Left colon (tissue), 2 donors: ENCODE measurements around the gene DPYSL5. TPM values are rescaled to one million over a fixed set of nuclear protein-coding genes. Genes with fewer than 3 reads are reported as not detected.

Experiments
- ATAC-seq: fragments of 200-7000 bp; cut with Tn5 transposase; one replicate; pipeline ENCODE4 v1.9.1; 2020; ENCODE audit warnings: mild to moderate bottlenecking, moderate library complexity
- DNase-seq, 2 donors: peaks; one replicate each; pipeline ENCODE4 v3.0.0-alpha.2; 2020
- intact Hi-C, 2 donors: fragments of 100-400 bp; cut with DNase I in 1 of 2; cut with micrococcal nuclease in 1 of 2; formaldehyde crosslinking; loops; one replicate each; pipeline versions ENCODE4 v1.11.2 to v1.14.0; 2022; cut with DNase I, micrococcal nuclease
- total RNA-seq, 2 donors: library from RNA; stranded (reverse); fragmentation: NEBNext Ultra II Directional; extraction: Animal tissue kit (Norgen Biotek cat#: 25700); gene quantifications; one replicate each; pipeline ENCODE4 v1.2.1, GENCODE V29; 2021
- donor health status: DM: no; HTN: no; CAD: no.
- donor health status: DM: yes; HTN: yes; CAD: no.

DPYSL5 gene
- total RNA-seq, 2 donors from 2014 or later, result 0.11 TPM; not detected in 1

DNA sequence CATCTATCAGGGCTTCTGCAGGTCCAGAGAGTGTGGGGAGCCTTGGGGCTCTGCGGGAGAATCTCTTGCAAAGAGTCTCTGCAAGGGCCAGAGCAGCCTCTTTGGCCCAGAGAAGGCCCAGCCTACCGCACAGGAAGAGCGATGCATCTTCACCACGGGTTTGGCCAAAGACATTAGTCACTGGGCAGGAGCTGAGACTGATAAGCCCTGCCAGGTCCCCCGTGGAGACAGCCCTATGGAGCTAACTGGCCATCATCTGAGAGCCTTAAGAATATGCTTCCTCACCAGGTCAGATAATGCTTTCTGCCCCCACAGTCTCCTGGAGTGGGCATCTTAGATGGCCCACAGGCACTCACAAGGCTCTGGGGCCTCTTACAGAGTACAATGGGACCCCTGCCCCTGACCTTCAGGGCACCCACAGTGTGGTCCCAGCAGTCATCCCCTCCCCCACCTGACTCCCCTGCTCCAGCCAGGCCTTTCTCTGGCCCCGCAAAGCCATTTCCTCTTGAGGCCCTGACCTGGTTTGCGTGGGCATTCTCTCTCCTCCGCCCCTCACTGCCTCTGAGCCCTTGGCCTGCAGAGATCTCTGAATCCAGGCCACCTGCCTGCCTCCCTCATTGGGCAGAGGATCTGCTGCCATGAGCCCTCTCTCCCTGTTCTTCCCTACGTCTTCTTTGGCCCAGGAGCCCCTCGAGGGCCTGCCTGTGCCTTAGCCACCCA lies 90.6 kb downstream of the DPYSL5 start:
- no peak for ATAC-seq
- intact Hi-C loops, result loop anchor here in 1 of 2 donors (10.0 kb wide), 1 partner anchor 94 kb away; the partner anchor contains the start of gene DPYSL5
- DNase-seq, result no peak

GRCh38 chr2:26940001-26940400 lies 92.1 kb downstream of the DPYSL5 start:
- intact Hi-C loops, result loop anchor here in 1 of 2 donors (5.0 kb wide), 1 partner anchor 93 kb away; the partner anchor contains the start of gene DPYSL5
- ATAC-seq (no peak), DNase-seq (no peak)

GRCh38 chr2:26941486-26941885 lies 93.6 kb downstream of the DPYSL5 start:
- ATAC-seq, result no peak
- no peak for DNase-seq
- intact Hi-C loops, result loop anchor here in 1 of 2 donors (5.0 kb wide), 1 partner anchor 94 kb away; the partner anchor contains the start of gene DPYSL5

DNA sequence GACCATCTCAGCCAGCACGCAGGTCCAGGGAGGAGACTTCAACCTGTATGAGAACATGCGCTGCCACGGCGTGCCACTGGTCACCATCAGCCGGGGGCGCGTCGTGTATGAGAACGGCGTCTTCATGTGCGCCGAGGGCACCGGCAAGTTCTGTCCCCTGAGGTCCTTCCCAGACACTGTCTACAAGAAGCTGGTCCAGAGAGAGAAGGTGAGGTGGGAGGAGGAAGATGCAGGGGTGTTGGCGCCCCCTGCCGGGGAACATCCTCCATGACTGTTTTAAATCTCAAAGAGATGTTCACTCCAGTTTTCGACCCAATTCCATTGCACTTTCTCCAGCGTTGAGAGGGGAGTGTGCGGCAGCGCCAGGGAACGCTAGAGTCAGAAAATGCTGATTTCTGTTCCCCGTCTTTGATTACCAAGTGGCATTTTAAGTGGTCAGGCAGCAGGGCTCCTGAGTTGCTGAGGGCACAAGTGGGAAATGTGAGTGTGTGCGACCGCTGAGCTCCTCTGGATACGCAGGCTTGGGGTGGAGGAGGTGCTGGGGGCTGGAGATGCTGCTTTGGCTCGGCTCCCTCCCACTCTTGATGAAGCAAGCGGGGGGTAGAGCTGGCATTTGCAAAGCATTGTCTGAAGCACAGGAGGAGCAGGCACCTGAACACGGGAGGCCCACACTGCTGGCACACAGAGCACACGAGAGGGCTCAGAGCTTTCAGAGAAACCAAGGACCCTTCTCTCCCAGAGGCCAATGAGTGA lies 94.8 kb downstream of the DPYSL5 start:
- peak; percentile 67 for ATAC-seq
- intact Hi-C loops, result loop anchor here in 1 of 2 donors (5.0 kb wide), 1 partner anchor 95 kb away; the partner anchor contains the start of gene DPYSL5
- peak in 1 of 2 donors; percentile 73 for DNase-seq

GRCh38 chr2:26945991-26946750 lies 98.2 kb downstream of the DPYSL5 start:
- ATAC-seq (no peak), DNase-seq (no peak)
- intact Hi-C loops, result no loop called here

DNA sequence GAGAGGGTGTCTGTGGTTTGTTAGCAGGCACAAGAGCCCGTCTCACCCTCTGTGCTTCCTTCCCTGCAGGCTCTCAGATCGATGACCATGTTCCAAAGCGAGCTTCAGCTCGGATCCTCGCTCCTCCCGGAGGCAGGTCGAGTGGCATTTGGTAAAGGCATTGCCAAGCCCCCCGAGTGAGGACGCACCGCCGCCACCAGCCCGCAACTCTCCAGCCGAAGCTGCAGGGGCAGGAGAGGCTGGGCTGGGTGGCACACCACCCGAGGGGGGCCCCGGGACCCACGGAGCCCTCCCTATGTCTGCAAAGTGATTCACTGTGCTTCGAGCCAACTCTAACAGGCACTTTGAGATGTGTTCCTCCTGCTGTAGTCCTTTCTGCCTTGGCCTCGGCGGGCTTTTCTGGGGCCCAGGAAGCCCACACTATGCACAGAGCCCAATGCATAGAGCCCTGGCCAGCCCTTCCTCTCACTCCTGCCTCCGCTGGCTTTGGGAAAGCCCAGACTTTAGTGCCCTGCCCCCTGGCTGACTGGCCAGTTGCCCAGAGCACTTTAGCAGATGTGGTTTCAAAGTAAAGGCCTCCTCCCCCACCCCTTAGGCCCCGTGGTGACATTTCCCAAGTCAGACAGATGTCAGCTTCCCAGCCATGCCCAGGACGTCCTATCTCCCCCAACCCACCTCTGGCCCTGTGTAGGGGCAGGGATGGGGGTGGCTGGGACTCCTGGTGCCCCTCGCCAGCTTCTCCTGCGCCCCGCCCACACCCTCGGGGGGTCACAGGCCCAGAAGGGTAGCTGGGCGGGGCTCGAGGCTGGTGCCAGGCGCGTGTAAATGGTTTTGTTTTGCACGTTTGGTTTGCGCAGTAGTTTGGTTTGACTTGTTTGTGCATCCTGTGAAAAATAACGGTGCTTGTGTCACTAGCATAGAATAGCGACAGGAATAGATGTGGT lies 99.2 kb downstream of the DPYSL5 start:
- intact Hi-C loops, result no loop called here
- peak; percentile 73 for ATAC-seq
- peak in 1 of 2 donors; percentile 66 for DNase-seq

- DNase-seq, result no peak
- ATAC-seq, result no peak
- intact Hi-C loops, result no loop called here
Measured at GRCh38 chr2:26948800-26949199, 100.9 kb downstream of the DPYSL5 start.

DNA sequence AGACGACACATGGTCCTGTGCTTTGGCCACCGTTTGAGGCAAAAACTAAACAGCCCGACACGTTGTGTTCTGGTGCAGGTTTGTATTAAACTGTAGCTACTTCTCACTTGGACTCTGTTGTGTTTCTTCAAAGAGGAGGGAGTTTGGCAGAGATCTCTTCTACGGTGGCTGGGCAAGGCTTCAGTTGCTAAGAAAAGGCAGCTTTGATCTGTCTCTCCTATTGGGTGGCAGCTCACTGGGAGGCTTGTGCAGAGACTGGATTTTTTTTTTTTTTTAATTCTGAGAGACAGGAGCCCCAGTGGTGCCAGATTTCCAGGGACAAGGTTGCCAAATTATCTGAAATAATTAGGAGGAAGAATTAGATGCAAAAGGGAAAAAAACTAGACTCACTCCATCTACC lies 102.3 kb downstream of the DPYSL5 start:
- DNase-seq (no peak), ATAC-seq (no peak)
- intact Hi-C loops, result no loop called here

DNA sequence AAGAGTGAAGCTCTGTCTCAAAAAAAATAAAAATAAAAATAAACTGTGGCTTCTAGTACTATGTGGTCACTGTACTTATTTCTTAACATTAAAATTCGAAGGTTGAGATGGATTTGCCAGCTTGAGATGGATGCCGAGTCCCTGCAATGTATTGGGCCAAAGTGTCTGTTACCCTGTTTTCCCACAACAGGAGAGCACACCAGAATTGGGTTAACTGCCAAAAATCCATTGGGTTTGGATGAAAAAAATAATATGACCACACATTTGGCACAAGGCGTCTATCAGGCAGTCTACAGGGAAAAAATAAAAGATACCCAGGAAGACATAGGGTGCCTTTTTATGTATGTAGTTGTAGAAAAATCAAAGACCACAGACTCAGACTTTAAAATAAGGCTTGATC lies 103.3 kb downstream of the DPYSL5 start:
- DNase-seq (no peak), ATAC-seq (no peak)
- intact Hi-C loops, result no loop called here

DNA sequence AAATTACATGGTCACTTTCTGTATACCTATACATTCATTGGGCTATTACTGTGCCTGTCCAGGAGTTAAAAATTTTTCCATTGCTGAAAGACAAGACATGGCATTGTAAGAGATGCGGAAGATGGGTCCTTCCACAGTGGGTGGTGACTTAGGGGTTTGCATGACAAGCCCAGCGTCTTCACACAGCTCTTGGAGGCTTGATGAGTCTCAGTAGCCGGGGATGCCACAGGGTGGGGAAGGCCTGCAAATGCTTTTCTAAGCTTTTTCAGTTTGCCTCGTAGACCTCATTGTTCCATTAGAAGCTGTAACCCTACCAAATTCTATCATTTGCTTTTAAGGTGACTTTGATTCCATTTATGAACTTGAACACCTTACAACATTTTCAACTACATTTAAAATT lies 104.4 kb downstream of the DPYSL5 start:
- DNase-seq (no peak), ATAC-seq (no peak)
- intact Hi-C loops, result no loop called here

GRCh38 chr2:26954135-26954534 lies 106.2 kb downstream of the DPYSL5 start:
- intact Hi-C loops, result no loop called here
- DNase-seq (no peak), ATAC-seq (no peak)

DNA sequence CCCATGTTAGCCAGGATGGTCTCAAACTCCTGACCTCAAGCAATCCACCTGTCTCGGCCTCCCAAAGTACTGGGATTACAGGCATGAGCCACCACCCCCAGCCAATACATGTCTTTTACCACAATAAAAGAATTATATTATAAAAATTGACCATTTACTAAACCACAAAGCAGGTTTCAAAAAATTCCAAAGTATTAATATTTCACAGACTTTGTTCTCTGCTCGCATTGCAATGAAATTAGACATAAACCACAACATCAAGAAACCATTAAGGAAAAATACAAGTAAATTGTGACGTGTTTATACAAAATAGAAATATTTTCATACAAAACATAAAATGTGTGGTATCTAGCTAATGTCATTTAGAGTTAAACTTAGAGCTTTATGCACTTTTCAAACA lies 109.1 kb downstream of the DPYSL5 start:
- DNase-seq (no peak), ATAC-seq (no peak)
- intact Hi-C loops, result no loop called here

- DNase-seq, result no peak
- no peak for ATAC-seq
- intact Hi-C loops, result no loop called here
Measured at GRCh38 chr2:26957534-26957933, 109.6 kb downstream of the DPYSL5 start.

DNA sequence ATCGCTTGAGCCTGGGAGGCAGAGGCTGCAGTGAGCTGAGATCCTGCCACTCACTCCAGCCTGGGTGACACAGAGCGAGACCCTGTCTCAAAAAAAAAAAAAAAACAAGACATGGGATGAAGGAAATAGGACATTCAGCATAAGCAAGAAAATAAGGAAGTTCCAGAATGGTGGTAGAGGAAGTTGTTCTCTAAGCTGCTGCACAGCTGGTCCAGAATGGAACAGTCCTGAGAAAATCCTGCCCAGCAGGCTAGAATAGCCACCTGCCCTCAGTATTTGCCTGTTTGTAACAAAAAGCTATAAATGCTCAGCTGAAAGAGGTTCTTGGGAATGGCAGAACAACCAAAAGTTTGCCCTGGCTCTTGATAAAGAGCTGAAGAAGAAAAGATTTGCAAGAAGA lies 111.4 kb downstream of the DPYSL5 start:
- DNase-seq (no peak), ATAC-seq (no peak)
- intact Hi-C loops, result no loop called here

- intact Hi-C loops, result loop anchor here in 1 of 2 donors (5.0 kb wide), 1 partner anchor 123 kb away; the partner anchor contains the start of gene KHK
- peak; percentile 33 for ATAC-seq
- no peak for DNase-seq
Measured at GRCh38 chr2:26964446-26965130, 116.7 kb downstream of the DPYSL5 start.

GRCh38 chr2:26968001-26968400 lies 120.1 kb downstream of the DPYSL5 start:
- intact Hi-C loops, result no loop called here
- peak; percentile 83 for ATAC-seq
- DNase-seq, result no peak

GRCh38 chr2:26969077-26969844 lies 121.3 kb downstream of the DPYSL5 start:
- no peak for ATAC-seq
- intact Hi-C loops, result no loop called here

More at GRCh38 chr2:26969077-26969844, 121.3 kb downstream of the DPYSL5 start:
- no peak for DNase-seq
